ENCODE results near the gene ARV1. TPM values are rescaled to one million over a fixed set of nuclear protein-coding genes. Genes with fewer than 3 reads are reported as not detected.
A peak's percentile ranks its signal among the peaks of the same experiment; 100 is the strongest.

Gene ARV1
- total RNA-seq, 1 experiment from 2014 or later: 51.8 TPM

DNA sequence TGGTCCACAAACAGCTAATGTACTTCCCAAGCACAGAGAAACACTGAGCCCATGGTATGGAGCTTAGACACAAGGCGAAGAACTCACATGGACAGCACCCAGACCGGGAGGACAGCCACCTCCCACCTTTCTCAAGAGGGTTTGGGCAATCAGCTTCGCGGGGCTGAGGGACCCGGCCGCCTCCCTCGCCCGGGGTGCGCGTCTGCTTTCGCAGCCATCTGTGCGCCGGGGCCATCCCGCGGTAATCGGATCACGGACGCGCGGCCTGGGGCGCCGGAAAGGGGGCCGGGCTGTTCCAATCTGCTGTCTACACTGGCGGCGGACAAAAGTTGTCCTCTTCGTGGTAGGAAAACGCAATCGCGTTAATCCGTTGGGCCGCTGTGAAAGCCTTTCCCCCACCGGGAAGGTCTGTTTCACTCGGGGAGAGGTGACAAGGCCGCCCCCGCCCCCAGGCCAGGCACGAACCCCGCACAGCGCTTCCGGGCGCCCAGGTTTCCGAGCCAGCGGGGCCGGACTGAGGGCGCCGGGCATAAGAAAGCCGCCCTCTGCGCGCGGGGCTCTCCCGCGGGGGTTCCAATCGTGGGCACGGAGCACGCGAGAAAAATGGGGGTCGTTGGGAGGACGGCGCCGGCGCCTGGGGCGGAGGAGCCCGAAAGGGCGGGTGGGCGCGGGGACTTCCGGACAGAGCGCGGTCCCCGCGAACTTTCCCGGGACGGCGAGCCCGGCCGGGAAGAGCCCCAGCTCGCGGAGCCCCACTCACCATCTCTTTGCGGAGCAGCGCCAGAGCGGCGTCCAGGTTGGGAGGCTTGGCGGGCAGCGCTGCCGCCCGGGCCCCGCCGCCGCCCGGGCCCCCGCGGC lies 60.5 kb downstream of the ARV1 start:
- Mint-ChIP-seq H3K27me3 (ENCODE audit: insufficient read depth, unreplicated experiment) (no peaks in the 10 kb centered on the region), H3K4me3 (ENCODE audit: unreplicated experiment) (peak overlapping the region; percentile 77), H3K36me3 (ENCODE audit: insufficient read depth, unreplicated experiment) (no peaks in the 10 kb centered on the region), H3K27ac (ENCODE audit: low read depth, unreplicated experiment) (no peak overlapping the region), H3K4me1 (ENCODE audit: insufficient read depth, unreplicated experiment) (no peaks in the 10 kb centered on the region), H3K9me3 (ENCODE audit: unreplicated experiment) (no peaks in the 10 kb centered on the region)
- ChIA-PET CTCF (interaction anchor here (0.7 to 1.7 kb wide), 6 partner anchors 10 to 471 kb away, joined by 3 to 11 read pairs (median 4); no protein-coding TSS in a partner anchor), POLR2A (interaction anchor here (0.6 to 4.7 kb wide), 28 partner anchors 11 to 953 kb away, joined by 3 to 31 read pairs (median 4); partner anchors contain the start of genes ARV1, EXOC8, SPRTN and TTC13)
- intact Hi-C loops (cut with micrococcal nuclease): loop anchor here (2.0 kb wide), 1 partner anchor 61 kb away; the partner anchor contains the start of genes ARV1 and TTC13
- peak; percentile 65 for DNase-seq (ENCODE audit: unreplicated experiment)
- BruUV-seq (replicated peaks): no TSS peak
- TF ChIP-seq, protein P1, sequence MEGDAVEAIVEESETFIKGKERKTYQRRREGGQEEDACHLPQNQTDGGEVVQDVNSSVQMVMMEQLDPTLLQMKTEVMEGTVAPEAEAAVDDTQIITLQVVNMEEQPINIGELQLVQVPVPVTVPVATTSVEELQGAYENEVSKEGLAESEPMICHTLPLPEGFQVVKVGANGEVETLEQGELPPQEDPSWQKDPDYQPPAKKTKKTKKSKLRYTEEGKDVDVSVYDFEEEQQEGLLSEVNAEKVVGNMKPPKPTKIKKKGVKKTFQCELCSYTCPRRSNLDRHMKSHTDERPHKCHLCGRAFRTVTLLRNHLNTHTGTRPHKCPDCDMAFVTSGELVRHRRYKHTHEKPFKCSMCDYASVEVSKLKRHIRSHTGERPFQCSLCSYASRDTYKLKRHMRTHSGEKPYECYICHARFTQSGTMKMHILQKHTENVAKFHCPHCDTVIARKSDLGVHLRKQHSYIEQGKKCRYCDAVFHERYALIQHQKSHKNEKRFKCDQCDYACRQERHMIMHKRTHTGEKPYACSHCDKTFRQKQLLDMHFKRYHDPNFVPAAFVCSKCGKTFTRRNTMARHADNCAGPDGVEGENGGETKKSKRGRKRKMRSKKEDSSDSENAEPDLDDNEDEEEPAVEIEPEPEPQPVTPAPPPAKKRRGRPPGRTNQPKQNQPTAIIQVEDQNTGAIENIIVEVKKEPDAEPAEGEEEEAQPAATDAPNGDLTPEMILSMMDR (IDR thresholded peaks at IDR 0.05; ENCODE audit: unreplicated experiment): no peak

- DNase-seq (ENCODE audit: unreplicated experiment): peak; percentile 62
- H3K27me3 Mint-ChIP-seq (ENCODE audit: insufficient read depth, unreplicated experiment): peaks cover 7% of the 10 kb centered on the region
- H3K36me3 Mint-ChIP-seq (ENCODE audit: insufficient read depth, unreplicated experiment): no peaks in the 10 kb centered on the region
- ChIA-PET POLR2A (interaction anchor here (0.6 to 4.7 kb wide), 23 partner anchors 10 to 298 kb away, joined by 3 to 31 read pairs (median 5); partner anchors contain the start of genes ARV1, EXOC8, SPRTN and TTC13), CTCF (interaction anchor here (0.6 to 1.3 kb wide), 6 partner anchors 9 to 786 kb away, joined by 3 to 8 read pairs (median 4); no protein-coding TSS in a partner anchor)
- H3K4me1 Mint-ChIP-seq (ENCODE audit: insufficient read depth, unreplicated experiment): no peaks in the 10 kb centered on the region
- TF ChIP-seq, protein P1 (IDR thresholded peaks at IDR 0.05; ENCODE audit: unreplicated experiment): no peak
- H3K4me3 Mint-ChIP-seq (ENCODE audit: unreplicated experiment): peak within 1 kb of the TSS; percentile 77
- no peaks in the 10 kb centered on the region for H3K9me3 Mint-ChIP-seq (ENCODE audit: unreplicated experiment)
- intact Hi-C loops (cut with micrococcal nuclease): no loop called here
- H3K27ac Mint-ChIP-seq (ENCODE audit: low read depth, unreplicated experiment): no peak within 1 kb of the TSS
- BruUV-seq (replicated peaks): no TSS peak
Measured at GRCh38 chr1:231040019-231040799, 61.3 kb downstream of the ARV1 start, which contains the start of gene FAM89A. FAM89A (minus strand) TSS chr1:231040254; CDS start chr1:231040211, 43 bp downstream.

DNA sequence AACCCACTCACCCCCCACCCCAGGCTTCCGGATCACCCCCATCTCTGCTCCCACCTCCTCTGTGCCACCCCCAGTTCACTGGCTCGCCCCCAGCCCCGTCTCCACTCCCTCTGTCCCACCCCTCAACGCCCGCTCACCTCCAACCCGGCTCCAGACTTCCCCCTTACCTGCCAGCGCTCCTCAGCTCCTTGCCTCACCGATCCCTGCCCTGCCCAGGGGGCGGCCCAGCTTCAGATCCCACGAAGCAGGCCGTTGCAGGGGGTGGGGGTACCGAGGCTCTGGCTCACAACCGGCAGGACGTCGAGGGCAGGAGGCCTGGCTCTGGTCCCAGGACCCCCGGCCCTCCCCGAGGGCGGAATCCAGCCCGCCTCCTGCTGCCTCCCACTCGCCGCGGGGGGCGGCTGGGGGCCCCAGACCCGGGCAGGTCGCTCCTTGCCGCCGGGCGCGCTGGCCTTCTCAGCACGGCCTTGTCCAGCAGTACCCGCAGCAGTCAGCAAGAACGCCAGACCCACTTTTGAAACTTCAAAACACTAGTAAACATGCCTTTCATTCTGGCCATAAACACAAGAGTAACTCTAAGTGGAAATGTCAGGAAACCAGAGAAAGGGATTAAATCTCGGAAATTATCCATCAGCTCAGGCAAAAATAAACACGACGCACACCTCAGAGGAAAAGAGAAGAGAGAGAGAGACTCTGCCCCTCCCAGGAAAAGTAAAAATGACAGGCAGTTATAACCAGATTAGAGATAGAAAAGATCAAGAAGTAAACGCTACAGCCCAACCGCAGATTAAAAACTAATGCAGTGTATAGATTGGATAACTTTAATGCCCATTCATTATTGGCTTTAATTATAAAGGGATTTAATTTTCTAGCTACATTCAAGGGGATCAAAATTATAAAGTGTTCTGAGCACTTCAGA lies 62.2 kb downstream of the ARV1 start:
- DNase-seq (ENCODE audit: unreplicated experiment): no peak
- no peak overlapping the region for H3K27ac Mint-ChIP-seq (ENCODE audit: low read depth, unreplicated experiment)
- H3K27me3 Mint-ChIP-seq (ENCODE audit: insufficient read depth, unreplicated experiment): peaks cover 16% of the 10 kb centered on the region
- H3K4me3 Mint-ChIP-seq (ENCODE audit: unreplicated experiment): peak overlapping the region; percentile 77
- intact Hi-C loops (cut with micrococcal nuclease): no loop called here
- no peaks in the 10 kb centered on the region for H3K4me1 Mint-ChIP-seq (ENCODE audit: insufficient read depth, unreplicated experiment)
- TF ChIP-seq, protein P1 (IDR thresholded peaks at IDR 0.05; ENCODE audit: unreplicated experiment): no peak
- ChIA-PET CTCF (interaction anchor here (0.6 to 1.8 kb wide), 6 partner anchors 9 to 787 kb away, joined by 3 to 9 read pairs (median 4); no protein-coding TSS in a partner anchor), POLR2A (interaction anchor here (0.6 to 4.7 kb wide), 12 partner anchors 11 to 262 kb away, joined by 3 to 31 read pairs (median 4); partner anchors contain the start of genes ARV1 and TTC13)
- H3K36me3 Mint-ChIP-seq (ENCODE audit: insufficient read depth, unreplicated experiment): no peaks in the 10 kb centered on the region
- no TSS peak for BruUV-seq (replicated peaks)
- H3K9me3 Mint-ChIP-seq (ENCODE audit: unreplicated experiment): no peaks in the 10 kb centered on the region

Data from MCF 10A (cell line).